ENCODE data around the gene LRP5.
"Not testable (repeated sequence)": the region's sequence is repeated elsewhere in the genome, so short reads cannot be mapped to it uniquely, and the experiment has no call there.

Gene LRP5

GRCh38 chr11:68475626-68476025 lies 163.2 kb downstream of the LRP5 start:
- DNase-seq = not testable (repeated sequence)

GRCh38 chr11:68479390-68479789 lies 167.0 kb downstream of the LRP5 start:
- no peak for DNase-seq

GRCh38 chr11:68480193-68480592 lies 167.8 kb downstream of the LRP5 start:
- no peak for DNase-seq

- DNase-seq = no peak
Observed at GRCh38 chr11:68480852-68481510, 168.6 kb downstream of the LRP5 start.

GRCh38 chr11:68481579-68482240 lies 169.3 kb downstream of the LRP5 start:
- DNase-seq = no peak

- DNase-seq = no peak
Observed at GRCh38 chr11:68488623-68489022, 176.2 kb downstream of the LRP5 start.

- DNase-seq = no peak
Observed at GRCh38 chr11:68495220-68495729, 182.9 kb downstream of the LRP5 start.

- DNase-seq = no peak
Observed at GRCh38 chr11:68495872-68496271, 183.5 kb downstream of the LRP5 start.

- no peak for DNase-seq
Observed at GRCh38 chr11:68497761-68498160, 185.4 kb downstream of the LRP5 start.

GRCh38 chr11:68498321-68498720 lies 185.9 kb downstream of the LRP5 start:
- no peak for DNase-seq
